PFSK-1 (cell line): Measurements from ENCODE around the gene KAT7.

ENCODE experiments used
- FOXP2 ChIP-seq: optimal IDR thresholded peaks from 2 replicates; pipeline ENCODE3; 2011; ENCODE audit warnings: borderline replicate concordance, control low read depth, inconsistent platforms; ENCODE audit not compliant: insufficient read depth; ENCODE audit errors: extremely low read length, extremely low read depth
- POLR2AphosphoS5 ChIP-seq: IDR thresholded peaks from 2 replicates; pipeline ENCODE4 v1.6.1; 2012; ENCODE audit warnings: low read depth, mild to moderate bottlenecking, control low read depth, low read length, moderate library complexity
- SIN3A ChIP-seq: IDR thresholded peaks from 2 replicates; pipeline ENCODE4 v1.6.1; 2012; ENCODE audit warnings: mild to moderate bottlenecking, low read length, moderate library complexity, borderline replicate concordance; ENCODE audit not compliant: insufficient read depth
- TAF1 ChIP-seq: IDR thresholded peaks from 2 replicates; pipeline ENCODE4 v1.6.1; 2012; ENCODE audit warnings: low read length, control low read depth, borderline replicate concordance; ENCODE audit not compliant: insufficient read depth
- TF ChIP-seq, protein P1 (sequence below), 2 experiments: IDR thresholded peaks; 2 replicates each; pipeline versions ENCODE4 v1.6.1 to v1.8.0; 2011 to 2012; ENCODE audit warnings: low read depth in 2 of 2, low read length in 2 of 2, control low read depth in 1 of 2, inconsistent platforms in 1 of 2, mild to moderate bottlenecking in 1 of 2, moderate library complexity in 1 of 2; ENCODE audit not compliant: insufficient read depth in 1 of 2

The KAT7 gene

DNA sequence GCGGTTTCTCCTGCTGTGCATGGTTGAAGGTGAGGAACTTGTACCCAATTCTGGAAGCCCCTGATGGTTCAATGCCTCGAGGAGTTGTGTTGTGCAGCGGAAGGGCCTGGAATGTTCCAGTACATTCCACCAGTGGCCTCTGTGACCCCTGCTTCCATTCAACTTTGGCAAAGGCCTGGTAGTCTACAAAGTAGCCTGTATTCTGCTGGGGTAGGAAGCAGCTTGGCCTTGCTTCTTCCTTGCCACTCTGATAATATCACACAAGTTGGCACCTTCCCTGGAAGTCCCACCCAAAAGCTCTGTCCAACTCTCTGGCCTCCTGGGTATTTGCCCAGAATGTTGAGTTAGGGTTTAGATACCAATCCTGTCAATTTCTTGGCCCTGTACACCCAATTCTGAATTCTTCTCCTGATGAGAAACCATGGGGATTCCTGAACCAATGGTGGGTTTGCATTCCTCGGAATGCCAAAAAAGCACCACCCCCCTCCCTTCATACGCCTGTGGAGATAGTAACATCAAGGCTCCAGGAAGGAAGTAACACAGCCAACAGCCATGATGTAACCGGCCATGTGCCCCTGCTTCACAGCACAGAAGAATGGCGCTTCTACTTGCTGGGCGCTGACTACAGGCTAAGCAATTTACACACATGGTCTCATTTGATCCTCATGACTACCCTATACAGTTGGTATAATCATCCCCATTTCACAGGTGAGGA is 12.8 kb upstream of the KAT7 start:
- TF ChIP-seq POLR2AphosphoS5 = no peak
- TF ChIP-seq, protein P1, sequence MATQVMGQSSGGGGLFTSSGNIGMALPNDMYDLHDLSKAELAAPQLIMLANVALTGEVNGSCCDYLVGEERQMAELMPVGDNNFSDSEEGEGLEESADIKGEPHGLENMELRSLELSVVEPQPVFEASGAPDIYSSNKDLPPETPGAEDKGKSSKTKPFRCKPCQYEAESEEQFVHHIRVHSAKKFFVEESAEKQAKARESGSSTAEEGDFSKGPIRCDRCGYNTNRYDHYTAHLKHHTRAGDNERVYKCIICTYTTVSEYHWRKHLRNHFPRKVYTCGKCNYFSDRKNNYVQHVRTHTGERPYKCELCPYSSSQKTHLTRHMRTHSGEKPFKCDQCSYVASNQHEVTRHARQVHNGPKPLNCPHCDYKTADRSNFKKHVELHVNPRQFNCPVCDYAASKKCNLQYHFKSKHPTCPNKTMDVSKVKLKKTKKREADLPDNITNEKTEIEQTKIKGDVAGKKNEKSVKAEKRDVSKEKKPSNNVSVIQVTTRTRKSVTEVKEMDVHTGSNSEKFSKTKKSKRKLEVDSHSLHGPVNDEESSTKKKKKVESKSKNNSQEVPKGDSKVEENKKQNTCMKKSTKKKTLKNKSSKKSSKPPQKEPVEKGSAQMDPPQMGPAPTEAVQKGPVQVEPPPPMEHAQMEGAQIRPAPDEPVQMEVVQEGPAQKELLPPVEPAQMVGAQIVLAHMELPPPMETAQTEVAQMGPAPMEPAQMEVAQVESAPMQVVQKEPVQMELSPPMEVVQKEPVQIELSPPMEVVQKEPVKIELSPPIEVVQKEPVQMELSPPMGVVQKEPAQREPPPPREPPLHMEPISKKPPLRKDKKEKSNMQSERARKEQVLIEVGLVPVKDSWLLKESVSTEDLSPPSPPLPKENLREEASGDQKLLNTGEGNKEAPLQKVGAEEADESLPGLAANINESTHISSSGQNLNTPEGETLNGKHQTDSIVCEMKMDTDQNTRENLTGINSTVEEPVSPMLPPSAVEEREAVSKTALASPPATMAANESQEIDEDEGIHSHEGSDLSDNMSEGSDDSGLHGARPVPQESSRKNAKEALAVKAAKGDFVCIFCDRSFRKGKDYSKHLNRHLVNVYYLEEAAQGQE (IDR thresholded peaks at IDR 0.05; ENCODE audit: insufficient read depth in 1 of 2, low read depth in 2 of 2, low read length in 2 of 2) = no peak
- no peak for TF ChIP-seq FOXP2
- TF ChIP-seq TAF1 = no peak

DNA sequence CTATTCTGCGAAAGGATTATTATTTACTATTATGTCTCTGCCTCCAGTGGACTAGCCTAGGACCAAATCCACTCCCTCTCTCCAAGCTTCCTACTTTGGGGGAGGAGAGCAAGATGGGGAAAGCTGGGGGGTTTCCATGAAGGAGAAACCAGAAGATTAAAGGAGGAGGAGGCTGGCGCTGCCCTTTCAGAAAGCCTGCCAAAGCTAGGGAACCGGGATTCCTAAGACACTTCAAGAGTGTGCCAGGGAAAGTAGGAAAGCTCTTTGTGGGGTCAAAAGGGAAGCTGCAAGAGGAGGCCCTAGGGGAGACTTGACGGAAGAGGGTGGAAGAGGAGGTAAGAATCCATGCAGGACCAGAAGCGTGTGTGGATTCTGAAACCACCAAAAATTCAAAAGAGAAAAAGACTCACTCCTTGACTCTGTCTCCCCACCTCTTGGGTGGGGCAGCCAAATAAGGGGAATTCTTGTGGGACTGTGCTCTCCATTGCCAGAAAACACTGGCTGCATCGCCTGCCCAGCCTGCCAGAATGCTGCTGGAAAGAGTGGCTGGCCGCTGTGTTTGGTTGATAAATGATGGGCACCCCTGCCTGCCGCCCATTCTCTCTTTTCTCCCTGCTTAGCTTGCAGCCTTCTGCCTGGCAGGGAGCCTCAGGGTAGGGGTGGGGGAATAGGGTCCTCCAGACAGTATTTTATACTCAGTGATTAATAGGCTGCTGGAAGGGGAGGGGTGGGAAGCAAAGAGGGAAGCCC is 11.8 kb upstream of the KAT7 start:
- TF ChIP-seq TAF1 (no peak), SIN3A (no peak), POLR2AphosphoS5 (no peak), FOXP2 (no peak)
- TF ChIP-seq, protein P1 (IDR thresholded peaks at IDR 0.05; ENCODE audit: insufficient read depth in 1 of 2, low read depth in 2 of 2, low read length in 2 of 2) = no peak

DNA sequence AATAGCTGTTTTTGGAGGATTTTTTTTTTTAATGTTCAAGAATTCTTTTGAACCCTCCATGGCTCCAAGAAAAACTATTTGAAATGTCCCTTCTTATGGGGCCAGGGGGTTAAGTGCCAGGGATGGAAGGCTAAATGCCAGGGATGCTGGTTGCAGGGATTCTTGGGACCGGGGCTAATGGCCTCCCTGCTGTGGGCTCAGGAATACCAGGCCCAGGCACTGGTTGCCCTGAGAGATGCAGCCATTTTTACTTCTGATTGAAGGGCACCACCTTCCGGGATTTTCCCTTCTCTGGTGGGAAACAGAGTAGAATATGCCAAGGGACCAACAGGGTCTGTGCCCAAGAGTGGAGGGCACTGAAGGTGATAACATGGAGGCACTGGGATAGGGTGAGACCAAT is 10.9 kb upstream of the KAT7 start:
- TF ChIP-seq, protein P1 (IDR thresholded peaks at IDR 0.05; ENCODE audit: insufficient read depth in 1 of 2, low read depth in 2 of 2, low read length in 2 of 2) = no peak
- TF ChIP-seq FOXP2 (no peak), POLR2AphosphoS5 (no peak), SIN3A (no peak), TAF1 (no peak)

DNA sequence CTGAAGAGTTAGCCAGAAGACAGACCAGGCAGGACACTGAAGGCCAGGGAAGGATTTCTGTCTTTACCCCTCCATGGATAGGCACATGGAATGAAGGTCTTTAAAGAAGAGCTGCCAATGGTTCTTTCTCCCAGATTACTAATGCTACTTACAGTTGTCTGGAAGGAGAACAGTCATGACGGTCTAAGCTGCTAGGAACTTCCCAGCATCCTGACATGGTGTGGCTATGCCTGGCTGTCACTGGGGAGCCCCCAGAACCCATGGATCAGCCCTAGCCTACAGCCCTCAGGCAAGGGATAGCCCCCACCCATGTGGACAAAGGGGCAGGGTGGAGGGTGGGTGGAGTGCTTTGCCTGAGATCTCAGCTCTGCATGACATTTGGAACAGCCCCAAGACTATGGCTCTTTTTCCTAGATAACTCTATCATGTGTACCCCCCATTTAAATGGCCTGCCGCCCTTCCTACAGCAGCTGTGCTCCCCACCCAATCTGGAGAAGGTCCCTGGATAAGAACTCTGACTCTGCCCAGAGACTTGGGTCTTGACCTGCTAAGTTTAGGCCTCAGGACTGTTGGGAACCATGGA is 9.2 kb upstream of the KAT7 start:
- no peak for TF ChIP-seq TAF1
- TF ChIP-seq, protein P1 (IDR thresholded peaks at IDR 0.05; ENCODE audit: insufficient read depth in 1 of 2, low read depth in 2 of 2, low read length in 2 of 2) = no peak
- no peak for TF ChIP-seq FOXP2
